ENCODE data around the gene TGM3. TPM values are rescaled to one million over a fixed set of nuclear protein-coding genes. Genes with fewer than 3 reads are reported as not detected.

Gene TGM3
- total RNA-seq, 1 donor from 2014 or later: not detected

GRCh38 chr20:2299301-2299700 is 3.5 kb downstream of the TGM3 start:
- no peaks in the 10 kb centered on the region for H3K9me3 Mint-ChIP-seq (ENCODE audit: unreplicated experiment)
- peaks cover 11% of the 10 kb centered on the region for H3K27me3 Mint-ChIP-seq (ENCODE audit: unreplicated experiment)
- no peak for DNase-seq (ENCODE audit: extremely low spot score, unreplicated experiment)
- no peaks in the 10 kb centered on the region for H3K36me3 Mint-ChIP-seq (ENCODE audit: unreplicated experiment)
- peaks cover 2% of the 10 kb centered on the region for H3K4me1 Mint-ChIP-seq (ENCODE audit: unreplicated experiment)
- TF ChIP-seq CTCF (IDR thresholded peaks at IDR 0.05): no peak
- no peak overlapping the region for H3K27ac Mint-ChIP-seq (ENCODE audit: unreplicated experiment)
- H3K4me3 Mint-ChIP-seq (ENCODE audit: unreplicated experiment): no peak overlapping the region

GRCh38 chr20:2300002-2300401 is 4.2 kb downstream of the TGM3 start:
- Mint-ChIP-seq H3K9me3 (ENCODE audit: unreplicated experiment) (no peaks in the 10 kb centered on the region), H3K4me1 (ENCODE audit: unreplicated experiment) (peaks cover 2% of the 10 kb centered on the region), H3K27ac (ENCODE audit: unreplicated experiment) (no peak overlapping the region), H3K27me3 (ENCODE audit: unreplicated experiment) (peaks cover 11% of the 10 kb centered on the region), H3K36me3 (ENCODE audit: unreplicated experiment) (no peaks in the 10 kb centered on the region), H3K4me3 (ENCODE audit: unreplicated experiment) (no peak overlapping the region)
- TF ChIP-seq CTCF (IDR thresholded peaks at IDR 0.05): no peak
- DNase-seq (ENCODE audit: extremely low spot score, unreplicated experiment): no peak

GRCh38 chr20:2300420-2300819 is 4.6 kb downstream of the TGM3 start:
- Mint-ChIP-seq H3K4me3 (ENCODE audit: unreplicated experiment) (no peak overlapping the region), H3K36me3 (ENCODE audit: unreplicated experiment) (no peaks in the 10 kb centered on the region), H3K27me3 (ENCODE audit: unreplicated experiment) (peaks cover 11% of the 10 kb centered on the region), H3K9me3 (ENCODE audit: unreplicated experiment) (no peaks in the 10 kb centered on the region), H3K4me1 (ENCODE audit: unreplicated experiment) (peaks cover 2% of the 10 kb centered on the region), H3K27ac (ENCODE audit: unreplicated experiment) (no peak overlapping the region)
- DNase-seq (ENCODE audit: extremely low spot score, unreplicated experiment): no peak
- no peak for TF ChIP-seq CTCF (IDR thresholded peaks at IDR 0.05)

GRCh38 chr20:2301164-2301622 is 5.4 kb downstream of the TGM3 start:
- TF ChIP-seq CTCF (IDR thresholded peaks at IDR 0.05): no peak
- no peaks in the 10 kb centered on the region for H3K36me3 Mint-ChIP-seq (ENCODE audit: unreplicated experiment)
- peaks cover 5% of the 10 kb centered on the region for H3K27me3 Mint-ChIP-seq (ENCODE audit: unreplicated experiment)
- no peak overlapping the region for H3K4me3 Mint-ChIP-seq (ENCODE audit: unreplicated experiment)
- H3K4me1 Mint-ChIP-seq (ENCODE audit: unreplicated experiment): peaks cover 2% of the 10 kb centered on the region
- no peak overlapping the region for H3K27ac Mint-ChIP-seq (ENCODE audit: unreplicated experiment)
- no peaks in the 10 kb centered on the region for H3K9me3 Mint-ChIP-seq (ENCODE audit: unreplicated experiment)
- no peak for DNase-seq (ENCODE audit: extremely low spot score, unreplicated experiment)

- Mint-ChIP-seq H3K9me3 (ENCODE audit: unreplicated experiment) (no peaks in the 10 kb centered on the region), H3K27ac (ENCODE audit: unreplicated experiment) (no peak overlapping the region), H3K36me3 (ENCODE audit: unreplicated experiment) (no peaks in the 10 kb centered on the region), H3K4me1 (ENCODE audit: unreplicated experiment) (no peaks in the 10 kb centered on the region), H3K27me3 (ENCODE audit: unreplicated experiment) (peaks cover 6% of the 10 kb centered on the region), H3K4me3 (ENCODE audit: unreplicated experiment) (no peak overlapping the region)
- no peak for TF ChIP-seq CTCF (IDR thresholded peaks at IDR 0.05)
- no peak for DNase-seq (ENCODE audit: extremely low spot score, unreplicated experiment)
These were observed 6.7 kb downstream of the TGM3 start for GRCh38 chr20:2302384-2303060.
